Measurements from ENCODE around the gene DNM2.
"Not testable (repeated sequence)": the region's sequence is repeated elsewhere in the genome, so short reads cannot be mapped to it uniquely, and the experiment has no call there.

Gene DNM2

GRCh38 chr19:10744253-10744798 is 26.4 kb downstream of the DNM2 start:
- no peaks in the 10 kb centered on the region for H3K9me2 ChIP-seq (replicated peaks; ENCODE audit: control insufficient read depth, low read length)
- H3K4me1 ChIP-seq (ENCODE audit: control insufficient read depth, low read length) = peaks cover 19% of the 10 kb centered on the region
- peaks cover 17% of the 10 kb centered on the region for H4K20me1 ChIP-seq (ENCODE audit: control insufficient read depth, insufficient read depth, low read depth, low read length)
- no peak overlapping the region for H3K4me2 ChIP-seq (ENCODE audit: low read length)
- peaks cover 5% of the 10 kb centered on the region; the same call in 1 of the 2 replicates for H3F3A ChIP-seq (ENCODE audit: control insufficient read depth, insufficient read depth)
- no peaks in the 10 kb centered on the region for H3K9me3 ChIP-seq (ENCODE audit: control insufficient read depth, insufficient read depth, low read length)
- no peak overlapping the region for H3K27ac ChIP-seq (ENCODE audit: low read depth, low read length)
- no peaks in the 10 kb centered on the region for H3K27me3 ChIP-seq (ENCODE audit: control insufficient read depth, low read length)
- H3K36me3 ChIP-seq (ENCODE audit: control insufficient read depth, low read length) = no peaks in the 10 kb centered on the region
- H3K4me3 ChIP-seq (ENCODE audit: low read length) = no peak overlapping the region
- H3K79me2 ChIP-seq (ENCODE audit: control insufficient read depth, low read length) = peaks cover 96% of the 10 kb centered on the region
- no peak for TF ChIP-seq CTCF (IDR thresholded peaks at IDR 0.05; ENCODE audit: low read depth, low read length, poor library complexity, severe bottlenecking)
- TF ChIP-seq EZH2phosphoT487 (IDR thresholded peaks at IDR 0.05; ENCODE audit: borderline replicate concordance, low read length) = no peak

- Histone ChIP-seq H3K27me3 (ENCODE audit: control insufficient read depth, low read length) (no peaks in the 10 kb centered on the region), H3F3A (ENCODE audit: control insufficient read depth, insufficient read depth) (peaks cover 3% of the 10 kb centered on the region; the same call in 1 of the 2 replicates), H3K4me3 (ENCODE audit: low read length) (no peak overlapping the region), H3K79me2 (ENCODE audit: control insufficient read depth, low read length) (peaks cover 96% of the 10 kb centered on the region), H3K36me3 (ENCODE audit: control insufficient read depth, low read length) (no peaks in the 10 kb centered on the region), H3K9me3 (ENCODE audit: control insufficient read depth, insufficient read depth, low read length) (no peaks in the 10 kb centered on the region), H4K20me1 (ENCODE audit: control insufficient read depth, insufficient read depth, low read depth, low read length) (peaks cover 16% of the 10 kb centered on the region), H3K4me2 (ENCODE audit: low read length) (no peak overlapping the region), H3K9me2 (replicated peaks; ENCODE audit: control insufficient read depth, low read length) (no peaks in the 10 kb centered on the region), H3K4me1 (ENCODE audit: control insufficient read depth, low read length) (peaks cover 14% of the 10 kb centered on the region), H3K27ac (ENCODE audit: low read depth, low read length) (no peak overlapping the region)
- TF ChIP-seq CTCF (IDR thresholded peaks at IDR 0.05; ENCODE audit: low read depth, low read length, poor library complexity, severe bottlenecking) (no peak), EZH2phosphoT487 (IDR thresholded peaks at IDR 0.05; ENCODE audit: borderline replicate concordance, low read length) (no peak)
Observed at GRCh38 chr19:10744801-10745293, 27.0 kb downstream of the DNM2 start.

GRCh38 chr19:10746437-10746836 is 28.6 kb downstream of the DNM2 start:
- Histone ChIP-seq H3K79me2 (ENCODE audit: control insufficient read depth, low read length) (peaks cover 96% of the 10 kb centered on the region), H4K20me1 (ENCODE audit: control insufficient read depth, insufficient read depth, low read depth, low read length) (peaks cover 13% of the 10 kb centered on the region)
- H3K9me2 ChIP-seq (replicated peaks; ENCODE audit: control insufficient read depth, low read length); H3K36me3 ChIP-seq (ENCODE audit: control insufficient read depth, low read length); H3K4me1 ChIP-seq (ENCODE audit: control insufficient read depth, low read length); H3K9me3 ChIP-seq (ENCODE audit: control insufficient read depth, insufficient read depth, low read length); H3K4me3 ChIP-seq (ENCODE audit: low read length); H3K4me2 ChIP-seq (ENCODE audit: low read length); H3K27me3 ChIP-seq (ENCODE audit: control insufficient read depth, low read length); H3K27ac ChIP-seq (ENCODE audit: low read depth, low read length); H3F3A ChIP-seq (ENCODE audit: control insufficient read depth, insufficient read depth): not testable (repeated sequence)

GRCh38 chr19:10747271-10747670 is 29.4 kb downstream of the DNM2 start:
- peaks cover 16% of the 10 kb centered on the region for H3K4me1 ChIP-seq (ENCODE audit: control insufficient read depth, low read length)
- no peaks in the 10 kb centered on the region for H3K36me3 ChIP-seq (ENCODE audit: control insufficient read depth, low read length)
- no peaks in the 10 kb centered on the region for H3K9me2 ChIP-seq (replicated peaks; ENCODE audit: control insufficient read depth, low read length)
- no peaks in the 10 kb centered on the region for H3F3A ChIP-seq (ENCODE audit: control insufficient read depth, insufficient read depth)
- no peak overlapping the region for H3K4me3 ChIP-seq (ENCODE audit: low read length)
- H3K27me3 ChIP-seq (ENCODE audit: control insufficient read depth, low read length) = no peaks in the 10 kb centered on the region
- H3K79me2 ChIP-seq (ENCODE audit: control insufficient read depth, low read length) = peaks cover 96% of the 10 kb centered on the region
- TF ChIP-seq CTCF (IDR thresholded peaks at IDR 0.05; ENCODE audit: low read depth, low read length, poor library complexity, severe bottlenecking) (no peak), EZH2phosphoT487 (IDR thresholded peaks at IDR 0.05; ENCODE audit: borderline replicate concordance, low read length) (no peak)
- no peak overlapping the region for H3K27ac ChIP-seq (ENCODE audit: low read depth, low read length)
- H4K20me1 ChIP-seq (ENCODE audit: control insufficient read depth, insufficient read depth, low read depth, low read length) = peaks cover 9% of the 10 kb centered on the region
- no peaks in the 10 kb centered on the region for H3K9me3 ChIP-seq (ENCODE audit: control insufficient read depth, insufficient read depth, low read length)
- no peak overlapping the region for H3K4me2 ChIP-seq (ENCODE audit: low read length)
